Body of pancreas (tissue), 4 donors: ENCODE data around the gene PRSS57. TPM values are rescaled to one million over a fixed set of nuclear protein-coding genes. Genes with fewer than 3 reads are reported as not detected.

Source experiments
- ATAC-seq: fragments of 150-250 bp; one replicate; pipeline ENCODE4 v1.9.1; 2016
- DNase-seq, 4 donors: peaks; one replicate each; pipeline ENCODE4 v3.0.0-alpha.2; 2019
- H3K27ac ChIP-seq, 4 donors: fragments of 200-600 bp; sonication (generic); 1 replicate in 3 of 4; 2 replicates in 1 of 4; pipeline versions ENCODE4 v1.5.1 to v1.6.1; 2016 to 2019; ENCODE audit warnings: mild to moderate bottlenecking in 1 of 4, mixed read lengths in 1 of 4, moderate library complexity in 1 of 4
- H3K27me3 ChIP-seq, 2 donors: fragments of 200-600 bp; sonication (generic); one replicate each; pipeline ENCODE4 v1.6.0; 2016; ENCODE audit warnings: mild to moderate bottlenecking in 1 of 2
- H3K36me3 ChIP-seq, 2 donors: fragments of 200-600 bp; sonication (generic); replicated peaks in 1 of 2; 2 replicates each; pipeline ENCODE4 v1.5.1; 2016; ENCODE audit warnings: low read depth in 2 of 2; ENCODE audit not compliant: insufficient read depth in 1 of 2
- H3K4me1 ChIP-seq: fragments of 200-600 bp; sonication (generic); one replicate; pipeline ENCODE4 v1.6.0; 2016
- H3K4me3 ChIP-seq, 2 donors: fragments of 200-600 bp; sonication (generic); 1 replicate in 1 of 2; 2 replicates in 1 of 2; pipeline ENCODE4 v1.5.1; 2016 to 2019
- H3K9me3 ChIP-seq, 3 donors: fragments of 200-600 bp; sonication (generic); 1 replicate in 2 of 3; 2 replicates in 1 of 3; pipeline ENCODE4 v1.5.1; 2016
- CTCF ChIP-seq, 7 experiments: fragments of 450-650 bp in 4 of 7; fragments of 200-600 bp in 3 of 7; sonication (generic) in 3 of 7; IDR thresholded peaks; one replicate each; pipeline ENCODE4 v1.5.1; 2016 to 2019; ENCODE audit warnings: antibody characterized with exemption in 7 of 7
- POLR2A ChIP-seq, 3 donors: fragments of 450-650 bp; IDR thresholded peaks; one replicate each; pipeline ENCODE4 v1.6.1; 2016; ENCODE audit warnings: antibody characterized with exemption in 3 of 3, mild to moderate bottlenecking in 2 of 3
- WGBS, 2 donors: methylation state at CpG; one replicate each; pipeline ENCODE4 v1.1.5; 2017; 5-methylcytosine and 5-hydroxymethylcytosine counted together
- intact Hi-C: fragments of 100-400 bp; cut with DNase I; formaldehyde crosslinking; loops from one replicate; pipeline ENCODE4 v1.15.1; 2023
- total RNA-seq, 2 donors: library from RNA; depleted of rRNA; stranded (reverse); fragments of >200 nt; gene quantifications; one replicate each; pipeline ENCODE4 v1.1.0, GENCODE V29; 2016

The PRSS57 gene
- total RNA-seq, 2 donors from 2014 or later = not detected

- 7 to 9% methylated on average over 28 to 80 of the region's 109 CpGs for WGBS, 2 donors
- no peaks in the 10 kb centered on the region for H3K9me3 ChIP-seq
- no peaks in the 10 kb centered on the region for H3K36me3 ChIP-seq
- peaks cover 19% of the 10 kb centered on the region for H3K4me1 ChIP-seq
- H3K4me3 ChIP-seq = no peak within 1 kb of the TSS
- no peak for TF ChIP-seq POLR2A (IDR thresholded peaks at IDR 0.05)
- peak in 2 of 7 experiments; percentile 27 to 33 for TF ChIP-seq CTCF (IDR thresholded peaks at IDR 0.05)
- no peak within 1 kb of the TSS for H3K27ac ChIP-seq
- intact Hi-C loops = no loop called here
- ATAC-seq (peak; percentile 97), DNase-seq (peak; percentile 92 to 96 (median 94))
- H3K27me3 ChIP-seq = no peaks in the 10 kb centered on the region
These were observed 55.7 kb downstream of the PRSS57 start, which contains the start of gene FGF22 for GRCh38 chr19:639253-640160. TSS of gene FGF22 (plus strand) at chr19:639879. CDS start at chr19:639926, 47 bp downstream.

GRCh38 chr19:638906-639252, 56.4 kb downstream of the PRSS57 start:
- intact Hi-C loops = no loop called here
- 57% methylated on average over 17 of the region's 17 CpGs; no CpG with 5 or more reads in 1 of the 2 donors for WGBS, 2 donors
- Histone ChIP-seq H3K9me3 (no peaks in the 10 kb centered on the region), H3K36me3 (no peaks in the 10 kb centered on the region), H3K27me3 (no peaks in the 10 kb centered on the region), H3K4me3 (no peak overlapping the region), H3K4me1 (peaks cover 25% of the 10 kb centered on the region), H3K27ac (no peak overlapping the region)
- TF ChIP-seq CTCF (IDR thresholded peaks at IDR 0.05) (no peak), POLR2A (IDR thresholded peaks at IDR 0.05) (no peak)
- ATAC-seq (no peak), DNase-seq (no peak)

Other genes starting within 250 kb of the PRSS57 start
- 100 to 1,000 TPM; 119 to 137 TPM for gene SHC2, start 234.4 kb downstream of the PRSS57 start, total RNA-seq
- 1 to 10 TPM in 1 of 2 donors, not detected in 1; 3.6 TPM for gene MADCAM1, start 199.0 kb downstream of the PRSS57 start, total RNA-seq
- gene TPGS1, start 188.0 kb downstream of the PRSS57 start, total RNA-seq = 10 to 100 TPM; 34.5 to 62.0 TPM
- 100 to 1,000 TPM in 1 of 2 donors, 10 to 100 TPM in 1; 77.0 to 101 TPM for gene CDC34, start 163.7 kb downstream of the PRSS57 start, total RNA-seq
- 1 to 10 TPM in 1 of 2 donors, not detected in 1; 5.3 TPM for gene GZMM, start 151.4 kb downstream of the PRSS57 start, total RNA-seq
- 100 to 1,000 TPM; 176 to 264 TPM for gene BSG, start 122.9 kb downstream of the PRSS57 start, total RNA-seq
- under 1 TPM in 1 of 2 donors, not detected in 1; 0.26 TPM for gene HCN2, start 105.6 kb downstream of the PRSS57 start, total RNA-seq
- 10 to 100 TPM; 25.4 to 46.1 TPM for gene POLRMT, start 61.9 kb downstream of the PRSS57 start, total RNA-seq
- not detected for gene FGF22, start 55.6 kb downstream of the PRSS57 start, total RNA-seq
- gene RNF126, start 32.2 kb downstream of the PRSS57 start, total RNA-seq = 10 to 100 TPM; 23.3 to 45.8 TPM
- 100 to 1,000 TPM in 1 of 2 donors, 10 to 100 TPM in 1; 72.4 to 236 TPM for gene FSTL3, start 19.1 kb downstream of the PRSS57 start, total RNA-seq
- 10 to 100 TPM; 14.8 to 32.6 TPM for gene PALM, start 13.5 kb upstream of the PRSS57 start, total RNA-seq
- 1 to 10 TPM in 1 of 2 donors, under 1 TPM in 1; 0.99 to 3.4 TPM for gene MISP, start 55.7 kb upstream of the PRSS57 start, total RNA-seq
- 100 to 1,000 TPM in 1 of 2 donors, 10 to 100 TPM in 1; 78.9 to 100 TPM for gene PTBP1, start 102.0 kb upstream of the PRSS57 start, total RNA-seq
- not detected for gene PLPPR3, start 126.5 kb upstream of the PRSS57 start, total RNA-seq
- gene AZU1, start 132.4 kb upstream of the PRSS57 start, total RNA-seq = under 1 TPM in 1 of 2 donors, not detected in 1; 0.26 TPM
- under 1 TPM in 1 of 2 donors, not detected in 1; 0.99 TPM for gene PRTN3, start 145.5 kb upstream of the PRSS57 start, total RNA-seq
- not detected for gene ELANE, start 156.9 kb upstream of the PRSS57 start, total RNA-seq
- 100 to 1,000 TPM; 134 to 825 TPM for gene CFD, start 164.2 kb upstream of the PRSS57 start, total RNA-seq
- 10 to 100 TPM; 35.0 to 49.8 TPM for gene MED16, start 197.7 kb upstream of the PRSS57 start, total RNA-seq
- not detected for gene RNU6-9, start 198.0 kb upstream of the PRSS57 start, total RNA-seq
- 10 to 100 TPM; 11.2 to 34.0 TPM for gene R3HDM4, start 217.8 kb upstream of the PRSS57 start, total RNA-seq
- 1 to 10 TPM in 1 of 2 donors, not detected in 1; 3.3 TPM for gene KISS1R, start 221.9 kb upstream of the PRSS57 start, total RNA-seq
- gene ARID3A, start 230.6 kb upstream of the PRSS57 start, total RNA-seq = 1 to 10 TPM; 3.1 to 5.9 TPM